CD4-positive, alpha-beta T cell (primary cell): ENCODE measurements around the gene KLF13. TPM values are rescaled to one million over a fixed set of nuclear protein-coding genes. Genes with fewer than 3 reads are reported as not detected.

ENCODE experiments used
- ATAC-seq: fragments of 200-7000 bp; cut with Tn5 transposase; one replicate; pipeline ENCODE4 v1.10.0; 2022; ENCODE audit warnings: mild to moderate bottlenecking; ENCODE audit not compliant: poor library complexity
- CTCF ChIA-PET: fragments of 350-600 bp; sonication (Branson Sonifier 250); formaldehyde crosslinking; loops from one replicate; lab custom pipeline; 2021; ENCODE audit warnings: antibody characterized with exemption, inconsistent platforms; lab: Charles Lee
- POLR2A ChIA-PET: fragments of 350-600 bp; sonication (Branson Sonifier 250); formaldehyde crosslinking; loops from one replicate; lab custom pipeline; 2021; ENCODE audit warnings: antibody characterized with exemption, inconsistent platforms; lab: Charles Lee
- DNase-seq, 14 experiments: peaks; one replicate each; pipeline ENCODE4 v3.0.0-alpha.2; 2013 to 2020; ENCODE audit warnings: mixed read lengths in 2 of 14
- H3K27ac ChIP-seq, 2 donors: one replicate each; pipeline versions ENCODE4 v1.5.1 to v1.7.0; 2013; ENCODE audit warnings: low read length in 2 of 2, low read depth in 1 of 2, mild to moderate bottlenecking in 1 of 2
- H3K27me3 ChIP-seq, 2 experiments: 1 replicate in 1 of 2; 2 replicates in 1 of 2; pipeline versions ENCODE4 v1.6.1 to v1.7.0; 2013; ENCODE audit warnings: low read length in 2 of 2, control low read depth in 1 of 2, mild to moderate bottlenecking in 1 of 2, moderate library complexity in 1 of 2; ENCODE audit not compliant: insufficient read depth in 2 of 2, control insufficient read depth in 1 of 2
- H3K36me3 ChIP-seq: one replicate; pipeline ENCODE4 v1.6.1; 2013; ENCODE audit warnings: low read length, control low read depth; ENCODE audit not compliant: insufficient read depth
- H3K4me1 ChIP-seq: one replicate; pipeline ENCODE4 v1.6.1; 2013; ENCODE audit warnings: low read length, control low read depth; ENCODE audit not compliant: insufficient read depth
- H3K4me3 ChIP-seq: one replicate; pipeline ENCODE4 v1.5.1; 2013; ENCODE audit warnings: mild to moderate bottlenecking, low read length, moderate library complexity
- H3K9me3 ChIP-seq, 2 experiments: 1 replicate in 1 of 2; 2 replicates in 1 of 2; pipeline versions ENCODE4 v1.6.1 to v1.7.0; 2013; ENCODE audit warnings: low read length in 2 of 2, mild to moderate bottlenecking in 2 of 2, control low read depth in 1 of 2, moderate library complexity in 1 of 2; ENCODE audit not compliant: control insufficient read depth in 1 of 2, insufficient read depth in 1 of 2
- H3K27ac Mint-ChIP-seq: one replicate; pipeline ENCODE4 v1.8.0; 2020; ENCODE audit warnings: mixed read lengths
- H3K27me3 Mint-ChIP-seq: one replicate; pipeline ENCODE4 v1.8.0; 2021; ENCODE audit warnings: mixed read lengths
- H3K36me3 Mint-ChIP-seq: one replicate; pipeline ENCODE4 v1.8.0; 2021; ENCODE audit warnings: low read depth, mixed read lengths
- H3K4me1 Mint-ChIP-seq: one replicate; pipeline ENCODE4 v1.8.0; 2021; ENCODE audit warnings: low read depth, mixed read lengths
- H3K4me3 Mint-ChIP-seq: one replicate; pipeline ENCODE4 v1.8.0; 2020; ENCODE audit warnings: mild to moderate bottlenecking, mixed read lengths
- H3K9me3 Mint-ChIP-seq: one replicate; pipeline ENCODE4 v1.8.0; 2020; ENCODE audit warnings: mixed read lengths
- CTCF ChIP-seq: fragments of 200-600 bp; IDR thresholded peaks from one replicate; pipeline ENCODE4 v1.8.0; 2022; ENCODE audit warnings: antibody characterized with exemption, mild to moderate bottlenecking
- intact Hi-C, 2 experiments: fragments of 100-400 bp; cut with DNase I in 1 of 2; cut with micrococcal nuclease in 1 of 2; formaldehyde crosslinking; loops; one replicate each; pipeline versions ENCODE4 v1.15.1 to v1.9.0; 2023 to 2025; cut with DNase I, micrococcal nuclease
- total RNA-seq, 174 experiments: library from RNA in 2 of 174; stranded (reverse) in 2 of 174; gene quantifications; one replicate each; pipeline ENCODE4 v1.2.3 and lab custom pipeline; 2021 to 2026

Gene KLF13
- total RNA-seq, 2 experiments from 2014 or later = 284 to 308 TPM

GRCh38 chr15:31296646-31297574 lies 29.7 kb upstream of the KLF13 start:
- CTCF ChIA-PET = no interaction called here

GRCh38 chr15:31297575-31298456 lies 28.8 kb upstream of the KLF13 start:
- ChIA-PET CTCF (no interaction called here), POLR2A (interaction anchor here (0.9 kb wide), 1 partner anchor 11 kb away, joined by 3 read pairs; no protein-coding TSS in a partner anchor)
- H3K27ac Mint-ChIP-seq = no peak overlapping the region
- H3K4me1 Mint-ChIP-seq = peaks cover 9% of the 10 kb centered on the region
- ATAC-seq (no peak), DNase-seq (no peak)
- H3K36me3 ChIP-seq = no peaks in the 10 kb centered on the region
- H3K4me3 Mint-ChIP-seq = no peak overlapping the region
- no peak overlapping the region for H3K4me3 ChIP-seq
- H3K9me3 ChIP-seq = no peaks in the 10 kb centered on the region
- intact Hi-C loops = no loop called here
- H3K27me3 ChIP-seq = no peaks in the 10 kb centered on the region
- no peaks in the 10 kb centered on the region for H3K36me3 Mint-ChIP-seq
- no peak for TF ChIP-seq CTCF
- no peaks in the 10 kb centered on the region for H3K9me3 Mint-ChIP-seq
- peaks cover 5% of the 10 kb centered on the region for H3K27me3 Mint-ChIP-seq
- peaks cover 6% of the 10 kb centered on the region for H3K4me1 ChIP-seq
- no peak overlapping the region for H3K27ac ChIP-seq

More at GRCh38 chr15:31296646-31297574, 29.7 kb upstream of the KLF13 start:
- intact Hi-C loops = no loop called here
- Mint-ChIP-seq H3K27ac (no peak overlapping the region), H3K4me3 (no peak overlapping the region), H3K27me3 (peaks cover 5% of the 10 kb centered on the region), H3K9me3 (no peaks in the 10 kb centered on the region), H3K4me1 (peaks cover under 1% of the 10 kb centered on the region), H3K36me3 (no peaks in the 10 kb centered on the region)
- no peak for TF ChIP-seq CTCF
- no peak for DNase-seq
- POLR2A ChIA-PET = no interaction called here
- Histone ChIP-seq H3K27me3 (no peaks in the 10 kb centered on the region), H3K9me3 (no peaks in the 10 kb centered on the region), H3K36me3 (no peaks in the 10 kb centered on the region), H3K4me3 (no peak overlapping the region), H3K4me1 (no peaks in the 10 kb centered on the region), H3K27ac (no peak overlapping the region)
- ATAC-seq = no peak

- ChIA-PET POLR2A (no interaction called here), CTCF (no interaction called here)
- H3K27ac Mint-ChIP-seq = no peak overlapping the region
- H3K4me3 Mint-ChIP-seq = no peak overlapping the region
- no peaks in the 10 kb centered on the region for H3K9me3 Mint-ChIP-seq
- intact Hi-C loops = no loop called here
- H3K4me3 ChIP-seq = no peak overlapping the region
- DNase-seq (no peak), ATAC-seq (no peak)
- H3K4me1 ChIP-seq = peaks cover 16% of the 10 kb centered on the region
- H3K27me3 ChIP-seq = no peaks in the 10 kb centered on the region
- no peaks in the 10 kb centered on the region for H3K36me3 Mint-ChIP-seq
- H3K36me3 ChIP-seq = no peaks in the 10 kb centered on the region
- H3K4me1 Mint-ChIP-seq = peaks cover 19% of the 10 kb centered on the region
- no peaks in the 10 kb centered on the region for H3K9me3 ChIP-seq
- no peak for TF ChIP-seq CTCF
- H3K27me3 Mint-ChIP-seq = no peaks in the 10 kb centered on the region
- H3K27ac ChIP-seq = no peak overlapping the region
Measured at GRCh38 chr15:31298707-31299172, 27.9 kb upstream of the KLF13 start.
